Measurements from ENCODE around the gene TMEFF1.
"Not testable (repeated sequence)": the region's sequence is repeated elsewhere in the genome, so short reads cannot be mapped to it uniquely, and the experiment has no call there.

Gene TMEFF1

GRCh38 chr9:100489836-100490235, 16.9 kb downstream of the TMEFF1 start:
- no peak for DNase-seq (ENCODE audit: low spot score)

- no peak for DNase-seq (ENCODE audit: low spot score)
These were observed 20.0 kb downstream of the TMEFF1 start for GRCh38 chr9:100492952-100493351.

- no peak for DNase-seq (ENCODE audit: low spot score)
These were observed 25.6 kb downstream of the TMEFF1 start for GRCh38 chr9:100498592-100498991.

GRCh38 chr9:100499460-100499859, 26.5 kb downstream of the TMEFF1 start:
- no peak for DNase-seq (ENCODE audit: low spot score)

GRCh38 chr9:100499866-100500265, 26.9 kb downstream of the TMEFF1 start:
- no peak for DNase-seq (ENCODE audit: low spot score)

GRCh38 chr9:100505564-100506159, 32.7 kb downstream of the TMEFF1 start:
- peak; percentile 52 for DNase-seq (ENCODE audit: low spot score)

- DNase-seq (ENCODE audit: low spot score) = not testable (repeated sequence)
These were observed 34.4 kb downstream of the TMEFF1 start for GRCh38 chr9:100507350-100507749.

GRCh38 chr9:100511205-100511604, 38.3 kb downstream of the TMEFF1 start:
- no peak for DNase-seq (ENCODE audit: low spot score)

- DNase-seq (ENCODE audit: low spot score) = no peak
These were observed 42.9 kb downstream of the TMEFF1 start for GRCh38 chr9:100515578-100516494.

GRCh38 chr9:100521282-100521681, 48.3 kb downstream of the TMEFF1 start:
- DNase-seq (ENCODE audit: low spot score) = no peak

GRCh38 chr9:100525563-100525962, 52.6 kb downstream of the TMEFF1 start:
- no peak for DNase-seq (ENCODE audit: low spot score)

GRCh38 chr9:100527180-100527794, 54.3 kb downstream of the TMEFF1 start:
- DNase-seq (ENCODE audit: low spot score) = not testable (repeated sequence)

GRCh38 chr9:100534401-100534800, 61.5 kb downstream of the TMEFF1 start:
- DNase-seq (ENCODE audit: low spot score) = no peak

- DNase-seq (ENCODE audit: low spot score) = no peak
These were observed 67.4 kb downstream of the TMEFF1 start for GRCh38 chr9:100540327-100540726.

- no peak for DNase-seq (ENCODE audit: low spot score)
These were observed 76.1 kb downstream of the TMEFF1 start for GRCh38 chr9:100549048-100549447.

- DNase-seq (ENCODE audit: low spot score) = no peak
These were observed 82.0 kb downstream of the TMEFF1 start for GRCh38 chr9:100554935-100555401.

- no peak for DNase-seq (ENCODE audit: low spot score)
These were observed 82.5 kb downstream of the TMEFF1 start for GRCh38 chr9:100555471-100555870.

- no peak for DNase-seq (ENCODE audit: low spot score)
These were observed 84.1 kb downstream of the TMEFF1 start for GRCh38 chr9:100557053-100557452.

GRCh38 chr9:100561256-100561655, 88.3 kb downstream of the TMEFF1 start:
- DNase-seq (ENCODE audit: low spot score) = no peak

- no peak for DNase-seq (ENCODE audit: low spot score)
These were observed 94.9 kb downstream of the TMEFF1 start for GRCh38 chr9:100567856-100568255.

- no peak for DNase-seq (ENCODE audit: low spot score)
These were observed 100.8 kb downstream of the TMEFF1 start for GRCh38 chr9:100573655-100574260.

GRCh38 chr9:100575006-100575405, 102.1 kb downstream of the TMEFF1 start:
- no peak for DNase-seq (ENCODE audit: low spot score)
